PC-3 (cell line): ENCODE data around the gene MUS81.

Experiments
- CTCF ChIP-seq: fragments of 300-600 bp; sonication (generic); conservative IDR thresholded peaks from 2 replicates; pipeline ENCODE4 v1.5.1; 2017; ENCODE audit warnings: antibody characterized with exemption, low read depth, mild to moderate bottlenecking, low read length
- EZH2 ChIP-seq: fragments of 300-600 bp; sonication (generic); IDR thresholded peaks from one replicate; pipeline ENCODE4 v1.6.1; 2017; ENCODE audit warnings: antibody characterized with exemption, mild to moderate bottlenecking, low read length; ENCODE audit not compliant: unreplicated experiment
- EZH2phosphoT487 ChIP-seq: fragments of 300-600 bp; sonication (generic); IDR thresholded peaks from 2 replicates; pipeline ENCODE4 v1.6.1; 2018; ENCODE audit warnings: mild to moderate bottlenecking, antibody characterized with exemption, low read length, borderline replicate concordance

- no peak for TF ChIP-seq CTCF
- no peak for TF ChIP-seq EZH2
- no peak for TF ChIP-seq EZH2phosphoT487
These were observed 45.2 kb upstream of the MUS81 start for GRCh38 chr11:65814986-65815565.
